MG63 (cell line): Measurements from ENCODE around the gene SNHG17. TPM values are rescaled to one million over a fixed set of nuclear protein-coding genes. Genes with fewer than 3 reads are reported as not detected.
"Not testable (repeated sequence)": the region's sequence is repeated elsewhere in the genome, so short reads cannot be mapped to it uniquely, and the experiment has no call there.

Experiments
- DNase-seq: peaks from one replicate; pipeline ENCODE4 v3.0.0-alpha.2; 2020
- H3K27me3 ChIP-seq: fragments of 250-450 bp; sonication (Bioruptor Pico); 2 replicates; pipeline ENCODE4 v1.5.1; 2020; ENCODE audit warnings: mild to moderate bottlenecking, moderate library complexity
- H3K36me3 ChIP-seq: fragments of 250-450 bp; sonication (Bioruptor Pico); 2 replicates; pipeline ENCODE4 v1.5.1; 2020; ENCODE audit warnings: mild to moderate bottlenecking, moderate library complexity
- H3K4me3 ChIP-seq: fragments of 250-450 bp; sonication (Bioruptor Pico); 2 replicates; pipeline ENCODE4 v1.5.1; 2020; ENCODE audit warnings: mild to moderate bottlenecking, moderate library complexity
- H3K9me3 ChIP-seq: fragments of 250-450 bp; sonication (Bioruptor Pico); 2 replicates; pipeline ENCODE4 v1.5.1; 2020; ENCODE audit warnings: mild to moderate bottlenecking, moderate library complexity
- total RNA-seq: library from RNA; depleted of rRNA; stranded (reverse); fragments of >200 nt; shearing (Covaris generic); gene quantifications from 2 replicates; pipeline ENCODE4 v1.2.3, GENCODE V29; 2014; ENCODE audit warnings: low replicate concordance; rRNA removed

SNHG17 gene
- total RNA-seq: 9.5 and 38.6 TPM in 2 replicates

DNA sequence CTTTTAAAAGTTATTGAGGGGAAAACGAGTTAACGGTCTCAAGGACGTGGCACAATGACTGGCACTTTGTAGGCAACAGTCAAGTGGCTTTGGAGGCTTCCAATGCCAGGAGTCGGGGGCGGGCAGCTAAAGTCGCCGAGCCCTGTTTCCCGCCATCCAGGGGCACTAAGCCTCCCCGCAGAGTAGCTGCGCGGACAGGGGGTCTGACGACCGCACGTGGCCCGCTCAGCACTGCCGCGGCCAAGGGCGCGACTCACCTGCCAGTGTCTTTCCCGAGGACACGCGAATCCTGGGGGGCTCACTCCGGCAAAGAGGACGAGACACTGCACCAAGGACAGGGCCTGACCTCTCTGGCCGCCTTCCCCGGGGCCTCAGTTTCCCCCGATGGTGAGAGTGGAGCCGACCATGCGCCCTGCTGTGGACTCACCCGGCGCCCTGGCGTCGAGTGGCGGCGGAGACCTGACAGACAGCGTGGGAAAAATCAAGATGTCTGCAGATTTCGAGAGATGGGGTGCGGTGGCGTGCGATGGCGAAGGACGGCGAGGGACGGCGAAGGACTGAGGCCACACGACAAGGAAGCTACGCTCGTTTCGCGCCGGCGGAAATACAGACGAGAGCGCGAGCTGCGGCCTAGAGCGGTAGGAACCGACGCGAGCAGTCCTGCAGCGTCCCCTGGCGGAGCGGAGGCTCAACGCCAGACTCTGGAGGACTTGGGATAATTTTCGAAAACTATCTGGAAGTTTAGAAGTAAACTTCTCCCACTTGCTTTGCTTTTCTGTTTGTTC, at the start of gene SNHG17:
TSS of gene SNHG17 (minus strand) at position 559 of the 785 bp plus-strand sequence.
- no peaks in the 10 kb centered on the region for H3K9me3 ChIP-seq
- H3K27me3 ChIP-seq: no peaks in the 10 kb centered on the region
- peak within 1 kb of the TSS; percentile 76 for H3K4me3 ChIP-seq
- H3K36me3 ChIP-seq: peaks cover 50% of the 10 kb centered on the region
- peak; percentile 92 for DNase-seq

- H3K36me3 ChIP-seq: peaks cover 7% of the 10 kb centered on the region
- no peak for DNase-seq
- no peaks in the 10 kb centered on the region for H3K9me3 ChIP-seq
- no peak overlapping the region for H3K4me3 ChIP-seq
- H3K27me3 ChIP-seq: no peaks in the 10 kb centered on the region
Measured at GRCh38 chr20:38479596-38479995, 44.5 kb upstream of the SNHG17 start.

DNA sequence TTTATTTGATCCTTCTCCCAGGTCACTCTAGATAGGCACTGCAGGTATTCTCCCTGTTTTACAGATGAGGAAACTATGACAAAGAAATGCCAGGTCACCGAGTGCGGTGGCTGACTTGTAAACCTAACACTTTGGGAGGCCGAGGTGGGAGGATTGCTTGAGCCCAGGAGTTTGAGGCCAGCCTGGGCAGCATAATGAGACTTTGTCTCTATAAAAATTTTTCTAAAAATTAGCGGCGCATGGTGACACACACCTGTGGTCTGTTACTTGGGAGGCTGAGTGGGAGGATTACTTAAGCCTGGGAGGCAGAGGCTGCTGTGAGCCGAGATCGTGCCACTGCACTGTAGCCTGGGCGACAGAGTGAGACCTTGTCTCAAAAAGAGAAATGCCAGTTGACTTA, 42.6 kb upstream of the SNHG17 start:
- no peak overlapping the region for H3K4me3 ChIP-seq
- H3K9me3 ChIP-seq: no peaks in the 10 kb centered on the region
- no peaks in the 10 kb centered on the region for H3K27me3 ChIP-seq
- H3K36me3 ChIP-seq: peaks cover 9% of the 10 kb centered on the region
- DNase-seq: no peak

- no peaks in the 10 kb centered on the region for H3K9me3 ChIP-seq
- peaks cover 9% of the 10 kb centered on the region; the same call in 1 of the 2 replicates for H3K36me3 ChIP-seq
- no peaks in the 10 kb centered on the region; the same call in 1 of the 2 replicates for H3K27me3 ChIP-seq
- DNase-seq: no peak
- H3K4me3 ChIP-seq: peak overlapping the region; percentile 81
Measured at GRCh38 chr20:38473367-38473795, 38.3 kb upstream of the SNHG17 start.

DNA sequence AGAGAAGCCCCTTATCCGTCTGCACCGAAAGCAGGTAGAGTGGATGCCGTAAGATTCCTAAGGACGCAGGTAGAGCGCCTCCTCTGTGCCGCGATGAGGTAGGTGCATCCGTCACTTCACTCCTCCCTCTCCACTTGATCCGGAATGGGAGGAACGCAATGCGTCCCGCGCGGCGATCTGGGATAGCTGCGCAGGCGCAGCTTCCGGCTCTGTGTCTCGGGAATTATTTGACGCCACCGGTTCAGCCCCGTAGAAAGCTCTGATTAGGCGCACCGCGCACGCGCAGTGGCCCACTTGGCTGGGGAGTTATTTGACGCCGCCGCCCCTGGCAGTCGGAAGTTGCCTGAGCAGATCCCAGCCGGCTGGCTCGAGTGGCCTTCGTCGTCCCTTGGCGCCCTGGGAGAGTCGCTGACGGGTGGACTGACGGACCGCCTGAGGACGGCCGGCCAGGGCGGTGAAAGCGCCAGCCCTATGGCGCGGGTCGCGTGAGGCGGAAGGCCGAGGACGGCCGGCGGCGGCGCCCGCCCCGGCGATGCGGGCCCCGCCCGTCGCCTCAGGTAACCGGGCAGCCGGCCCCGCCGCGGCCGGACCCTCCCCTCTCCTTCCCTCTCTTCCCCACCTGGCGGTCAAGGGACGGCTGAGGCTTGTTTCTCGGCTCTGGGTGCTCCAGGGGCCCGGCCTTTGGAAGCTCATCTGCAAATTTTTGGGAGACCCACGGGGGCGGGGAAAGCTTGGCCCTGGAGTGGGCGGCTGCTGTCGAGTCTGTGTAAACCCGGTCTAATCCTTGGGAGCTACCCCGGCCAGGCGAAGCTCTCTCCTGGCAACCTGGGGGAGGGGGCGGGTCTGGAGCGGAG, 37.6 kb upstream of the SNHG17 start, which contains the start of gene RALGAPB:
TSS of gene RALGAPB (plus strand) at position 331 of the 854 bp plus-strand sequence. CDS start 15,590 bp downstream, outside the sequence.
- Histone ChIP-seq H3K9me3 (no peaks in the 10 kb centered on the region), H3K4me3 (peak within 1 kb of the TSS; percentile 81), H3K27me3 (no peaks in the 10 kb centered on the region; the same call in 1 of the 2 replicates), H3K36me3 (peaks cover 9% of the 10 kb centered on the region; the same call in 1 of the 2 replicates)
- DNase-seq: peak; percentile 97

DNA sequence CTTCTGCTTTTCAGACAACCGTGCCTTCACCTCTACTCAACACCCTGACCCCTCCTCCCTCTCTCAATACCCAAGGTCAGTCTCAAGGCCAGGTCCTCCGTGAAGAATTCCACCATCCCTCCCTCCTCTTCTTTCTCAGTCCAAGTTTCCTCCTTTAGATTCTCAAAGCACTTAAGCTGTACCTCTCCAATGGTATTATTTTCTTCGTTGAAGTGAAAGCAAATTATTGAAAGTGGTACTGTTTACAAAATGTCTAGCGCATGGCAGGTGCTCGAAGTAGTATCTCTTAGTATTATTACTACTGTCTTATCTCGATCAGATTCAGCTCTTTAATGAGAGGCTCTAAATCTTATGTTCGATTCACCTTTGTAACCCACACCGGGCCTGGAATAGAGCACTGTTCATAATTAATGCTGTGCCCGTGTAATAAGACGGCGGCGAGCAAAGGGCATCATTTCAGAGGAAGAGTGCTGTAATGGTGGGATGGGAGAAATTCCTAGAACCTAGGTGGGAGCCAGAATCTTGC, 36.9 kb upstream of the SNHG17 start:
- H3K4me3 ChIP-seq: peak overlapping the region; percentile 81
- H3K9me3 ChIP-seq: no peaks in the 10 kb centered on the region
- no peaks in the 10 kb centered on the region; the same call in 1 of the 2 replicates for H3K27me3 ChIP-seq
- H3K36me3 ChIP-seq: peaks cover 9% of the 10 kb centered on the region; the same call in 1 of the 2 replicates
- DNase-seq: no peak

DNA sequence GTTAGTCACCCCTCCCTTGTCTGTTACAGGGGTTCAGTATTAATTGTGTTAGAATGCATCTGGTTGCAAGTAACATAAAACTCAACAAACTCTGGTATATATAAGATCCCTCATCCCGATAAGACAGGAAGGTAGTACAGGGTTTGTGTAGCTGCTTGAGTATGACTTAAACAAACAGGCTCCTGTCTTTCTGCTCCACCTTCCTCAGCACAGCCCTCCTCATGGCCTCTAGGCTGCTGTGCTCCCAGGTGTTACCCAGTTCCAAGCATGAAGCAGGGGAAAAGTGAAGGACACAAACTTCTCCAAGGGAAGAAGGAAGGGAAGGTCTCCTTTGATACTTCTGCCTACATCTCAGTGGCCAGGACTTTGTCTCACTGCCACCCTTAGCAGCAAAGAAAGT, 36.1 kb upstream of the SNHG17 start:
- no peak for DNase-seq
- no peaks in the 10 kb centered on the region; the same call in 1 of the 2 replicates for H3K27me3 ChIP-seq

GRCh38 chr20:38466983-38467382, 31.9 kb upstream of the SNHG17 start:
- DNase-seq: no peak
- no peaks in the 10 kb centered on the region for H3K9me3 ChIP-seq
- no peaks in the 10 kb centered on the region for H3K36me3 ChIP-seq
- no peak overlapping the region for H3K4me3 ChIP-seq
- no peaks in the 10 kb centered on the region; the same call in 1 of the 2 replicates for H3K27me3 ChIP-seq

More for the DNA sequence above, 36.1 kb upstream of the SNHG17 start:
- Histone ChIP-seq H3K4me3 (no peak overlapping the region), H3K9me3 (no peaks in the 10 kb centered on the region), H3K36me3 (peaks cover 9% of the 10 kb centered on the region; the same call in 1 of the 2 replicates)

GRCh38 chr20:38466171-38466570, 31.0 kb upstream of the SNHG17 start:
- no peaks in the 10 kb centered on the region for H3K9me3 ChIP-seq
- H3K4me3 ChIP-seq: no peak overlapping the region
- no peak for DNase-seq
- no peaks in the 10 kb centered on the region for H3K36me3 ChIP-seq
- H3K27me3 ChIP-seq: no peaks in the 10 kb centered on the region; the same call in 1 of the 2 replicates

GRCh38 chr20:38461569-38461968, 26.4 kb upstream of the SNHG17 start:
- not testable (repeated sequence) for H3K27me3 ChIP-seq, H3K36me3 ChIP-seq, DNase-seq, H3K9me3 ChIP-seq
- peak overlapping the region; percentile 50 for H3K4me3 ChIP-seq

- not testable (repeated sequence) for H3K4me3 ChIP-seq, H3K9me3 ChIP-seq, DNase-seq, H3K27me3 ChIP-seq, H3K36me3 ChIP-seq
Measured at GRCh38 chr20:38461167-38461566, 26.0 kb upstream of the SNHG17 start.

DNA sequence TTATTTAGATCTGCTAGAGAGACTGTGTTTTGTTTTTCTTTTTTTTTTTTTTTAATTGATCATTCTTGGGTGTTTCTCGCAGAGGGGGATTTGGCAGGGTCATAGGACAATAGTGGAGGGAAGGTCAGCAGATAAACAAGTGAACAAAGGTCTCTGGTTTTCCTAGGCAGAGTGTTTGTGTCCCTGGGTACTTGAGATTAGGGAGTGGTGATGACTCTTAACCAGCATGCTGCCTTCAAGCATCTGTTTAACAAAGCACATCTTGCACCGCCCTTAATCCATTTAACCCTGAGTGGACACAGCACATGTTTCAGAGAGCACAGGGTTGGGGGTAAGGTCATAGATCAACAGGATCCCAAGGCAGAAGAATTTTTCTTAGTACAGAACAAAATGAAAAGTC, 25.5 kb upstream of the SNHG17 start:
- not testable (repeated sequence) for H3K9me3 ChIP-seq, H3K27me3 ChIP-seq, H3K4me3 ChIP-seq, H3K36me3 ChIP-seq, DNase-seq

- DNase-seq: peak; percentile 41
- Histone ChIP-seq H3K36me3 (no peaks in the 10 kb centered on the region), H3K27me3 (no peaks in the 10 kb centered on the region), H3K9me3 (no peaks in the 10 kb centered on the region), H3K4me3 (no peak overlapping the region)
Measured at GRCh38 chr20:38460040-38460623, 25.0 kb upstream of the SNHG17 start.

- H3K27me3 ChIP-seq: no peaks in the 10 kb centered on the region
- H3K9me3 ChIP-seq: no peaks in the 10 kb centered on the region
- no peak for DNase-seq
- H3K36me3 ChIP-seq: no peaks in the 10 kb centered on the region
- no peak overlapping the region for H3K4me3 ChIP-seq
Measured at GRCh38 chr20:38458314-38458713, 23.2 kb upstream of the SNHG17 start.

DNA sequence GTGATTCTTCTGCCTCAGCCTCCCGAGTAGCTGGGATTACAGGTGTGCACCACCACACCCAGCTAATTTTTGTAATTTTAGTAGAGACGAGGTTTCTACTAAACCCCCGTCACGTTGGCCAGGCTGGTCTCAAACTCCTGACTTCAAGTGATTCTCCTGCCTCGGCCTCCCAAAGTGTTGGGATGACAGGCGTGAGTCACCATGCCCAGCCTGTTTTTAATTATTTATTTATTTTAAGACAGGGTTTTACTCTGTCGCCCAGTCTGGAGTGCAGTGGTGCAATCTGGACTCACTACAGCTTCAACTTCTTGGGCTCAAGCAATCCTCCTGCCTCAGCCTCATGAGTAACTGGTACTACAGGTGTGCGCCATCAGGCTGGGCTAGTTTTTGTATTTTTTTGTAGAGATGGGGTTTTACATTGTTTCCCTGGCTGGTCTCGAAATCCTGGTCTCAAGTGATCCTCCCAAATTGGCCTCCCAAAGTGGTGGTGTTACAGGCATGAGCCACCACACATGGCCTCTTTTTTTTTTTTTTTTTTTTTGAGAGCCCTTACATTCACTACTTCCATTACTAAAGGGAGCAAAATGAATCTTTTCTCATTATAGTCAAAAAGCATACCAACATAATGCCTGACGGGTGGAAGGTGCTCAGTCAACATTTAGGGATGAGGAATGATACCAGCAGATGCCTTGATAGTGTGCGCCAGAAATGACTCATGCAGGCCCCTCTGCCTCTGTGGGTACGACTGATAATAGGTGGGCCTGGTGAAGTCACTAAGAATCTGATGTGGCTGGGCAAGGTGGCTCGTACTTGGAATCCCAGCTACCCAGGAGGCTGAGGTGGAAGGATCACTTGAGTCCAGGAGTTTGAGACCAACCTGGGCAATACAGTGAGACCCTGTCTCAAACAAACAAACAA, 19.7 kb upstream of the SNHG17 start:
- no peak for DNase-seq
- Histone ChIP-seq H3K9me3 (no peaks in the 10 kb centered on the region), H3K27me3 (no peaks in the 10 kb centered on the region), H3K4me3 (no peak overlapping the region), H3K36me3 (peaks cover 13% of the 10 kb centered on the region)
